ENCODE results near the gene TRIM47. TPM values are rescaled to one million over a fixed set of nuclear protein-coding genes. Genes with fewer than 3 reads are reported as not detected.

TRIM47 gene
- total and polyA plus RNA-seq, 2 experiments from 2014 or later: 7.2 to 9.9 TPM

GRCh38 chr17:75885431-75885830 is 7.0 kb upstream of the TRIM47 start:
- Histone ChIP-seq H3K36me3 (ENCODE audit: insufficient read depth) (no peaks in the 10 kb centered on the region), H3K27me3 (ENCODE audit: insufficient read depth) (no peaks in the 10 kb centered on the region), H2AFZ (no peak overlapping the region), H3K4me3 (no peak overlapping the region), H3K4me1 (ENCODE audit: insufficient read depth) (no peaks in the 10 kb centered on the region), H4K20me1 (replicated peaks; ENCODE audit: insufficient read depth) (no peaks in the 10 kb centered on the region), H3K27ac (ENCODE audit: low read depth) (no peak overlapping the region), H3K4me2 (no peak overlapping the region), H3F3A (replicated peaks; ENCODE audit: low read depth) (peaks cover 10% of the 10 kb centered on the region; the same call in 1 of the 2 replicates), H3K9me2 (ENCODE audit: insufficient read depth) (no peaks in the 10 kb centered on the region), H3K79me2 (replicated peaks; ENCODE audit: insufficient read depth) (no peaks in the 10 kb centered on the region)
- peaks cover 16% of the 10 kb centered on the region for H3K27me3 Mint-ChIP-seq (ENCODE audit: insufficient read depth, low read depth, poor library complexity)
- H3K27ac Mint-ChIP-seq: no peak overlapping the region
- H3K4me1 Mint-ChIP-seq: no peaks in the 10 kb centered on the region
- TF ChIP-seq, protein P1, sequence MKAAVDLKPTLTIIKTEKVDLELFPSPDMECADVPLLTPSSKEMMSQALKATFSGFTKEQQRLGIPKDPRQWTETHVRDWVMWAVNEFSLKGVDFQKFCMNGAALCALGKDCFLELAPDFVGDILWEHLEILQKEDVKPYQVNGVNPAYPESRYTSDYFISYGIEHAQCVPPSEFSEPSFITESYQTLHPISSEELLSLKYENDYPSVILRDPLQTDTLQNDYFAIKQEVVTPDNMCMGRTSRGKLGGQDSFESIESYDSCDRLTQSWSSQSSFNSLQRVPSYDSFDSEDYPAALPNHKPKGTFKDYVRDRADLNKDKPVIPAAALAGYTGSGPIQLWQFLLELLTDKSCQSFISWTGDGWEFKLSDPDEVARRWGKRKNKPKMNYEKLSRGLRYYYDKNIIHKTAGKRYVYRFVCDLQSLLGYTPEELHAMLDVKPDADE (IDR thresholded peaks at IDR 0.05): no peak
- DNase-seq (ENCODE audit: low spot score): no peak
- no peak for ATAC-seq
- peaks cover 11% of the 10 kb centered on the region for H3K36me3 Mint-ChIP-seq (ENCODE audit: low read depth)
- no peaks in the 10 kb centered on the region for H3K9me3 Mint-ChIP-seq
- H3K4me3 Mint-ChIP-seq: no peak overlapping the region

- Histone ChIP-seq H3K27me3 (ENCODE audit: insufficient read depth) (peaks cover 29% of the 10 kb centered on the region), H3K4me2 (no peak overlapping the region), H3F3A (replicated peaks; ENCODE audit: low read depth) (peaks cover 21% of the 10 kb centered on the region), H3K36me3 (ENCODE audit: insufficient read depth) (no peaks in the 10 kb centered on the region), H3K9me2 (ENCODE audit: insufficient read depth) (no peaks in the 10 kb centered on the region), H3K79me2 (replicated peaks; ENCODE audit: insufficient read depth) (no peaks in the 10 kb centered on the region), H3K27ac (ENCODE audit: low read depth) (no peak overlapping the region), H2AFZ (no peak overlapping the region), H3K4me3 (no peak overlapping the region), H4K20me1 (replicated peaks; ENCODE audit: insufficient read depth) (no peaks in the 10 kb centered on the region), H3K4me1 (ENCODE audit: insufficient read depth) (peaks cover 3% of the 10 kb centered on the region; the same call in 1 of the 2 replicates)
- TF ChIP-seq EZH2phosphoT487 (IDR thresholded peaks at IDR 0.05; ENCODE audit: unreplicated experiment): no peak
- Mint-ChIP-seq H3K36me3 (ENCODE audit: low read depth) (no peaks in the 10 kb centered on the region; the same call in 2 of the 3 replicates), H3K4me3 (no peak overlapping the region), H3K4me1 (peaks cover 7% of the 10 kb centered on the region), H3K27ac (no peak overlapping the region), H3K27me3 (ENCODE audit: insufficient read depth, low read depth, poor library complexity) (peaks cover 34% of the 10 kb centered on the region), H3K9me3 (no peaks in the 10 kb centered on the region)
- DNase-seq (ENCODE audit: low spot score) (no peak), ATAC-seq (no peak)
Measured at GRCh38 chr17:75881678-75882454, 3.5 kb upstream of the TRIM47 start.

DNA sequence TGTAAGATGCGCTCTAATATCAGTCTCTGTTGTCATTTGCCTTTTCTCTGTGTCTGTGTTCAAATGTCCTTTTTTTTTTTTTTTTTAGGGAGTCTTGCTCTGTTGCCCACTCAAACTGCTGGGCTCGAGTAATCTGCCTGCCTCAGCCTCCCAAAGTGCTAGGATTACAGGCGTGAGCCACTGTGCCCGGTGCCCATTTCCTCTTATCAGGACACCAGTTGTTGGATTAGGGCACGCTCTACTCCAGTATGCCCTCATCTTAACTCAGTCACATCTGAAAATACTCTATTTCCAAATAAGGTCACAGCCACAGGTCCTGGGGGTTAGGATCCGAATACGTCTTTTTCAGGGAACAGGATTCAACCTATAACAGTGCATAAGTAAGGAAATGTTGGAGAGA is 1.9 kb upstream of the TRIM47 start:
- Mint-ChIP-seq H3K4me1 (peaks cover 16% of the 10 kb centered on the region), H3K4me3 (no peak overlapping the region; the same call in 2 of the 3 replicates), H3K27me3 (ENCODE audit: insufficient read depth, low read depth, poor library complexity) (peaks cover 39% of the 10 kb centered on the region), H3K27ac (no peak overlapping the region), H3K36me3 (ENCODE audit: low read depth) (no peaks in the 10 kb centered on the region; the same call in 2 of the 3 replicates), H3K9me3 (no peaks in the 10 kb centered on the region)
- no peaks in the 10 kb centered on the region for H4K20me1 ChIP-seq (replicated peaks; ENCODE audit: insufficient read depth)
- H3K36me3 ChIP-seq (ENCODE audit: insufficient read depth): no peaks in the 10 kb centered on the region
- peaks cover 7% of the 10 kb centered on the region; the same call in 1 of the 2 replicates for H3K4me1 ChIP-seq (ENCODE audit: insufficient read depth)
- H3K27ac ChIP-seq (ENCODE audit: low read depth): no peak overlapping the region
- no peaks in the 10 kb centered on the region for H3K79me2 ChIP-seq (replicated peaks; ENCODE audit: insufficient read depth)
- H3K9me2 ChIP-seq (ENCODE audit: insufficient read depth): no peaks in the 10 kb centered on the region
- no peak overlapping the region for H3K4me3 ChIP-seq
- H3K4me2 ChIP-seq: no peak overlapping the region
- H3F3A ChIP-seq (replicated peaks; ENCODE audit: low read depth): peaks cover 29% of the 10 kb centered on the region
- H3K27me3 ChIP-seq (ENCODE audit: insufficient read depth): peaks cover 37% of the 10 kb centered on the region
- DNase-seq (ENCODE audit: low spot score) (no peak), ATAC-seq (no peak)
- TF ChIP-seq CREB1 (CRISPR knock-in tag; IDR thresholded peaks at IDR 0.05; ENCODE audit: low read depth): no peak
- no peak for TF ChIP-seq ZNF331 (CRISPR knock-in tag; IDR thresholded peaks at IDR 0.05; ENCODE audit: low read depth)
- no peak for TF ChIP-seq NANOG (IDR thresholded peaks at IDR 0.05; ENCODE audit: borderline replicate concordance)
- TF ChIP-seq, protein P1 (IDR thresholded peaks at IDR 0.05): no peak
- no peak for TF ChIP-seq ZNF114 (CRISPR knock-in tag; IDR thresholded peaks at IDR 0.05)
- TF ChIP-seq, protein P2, sequence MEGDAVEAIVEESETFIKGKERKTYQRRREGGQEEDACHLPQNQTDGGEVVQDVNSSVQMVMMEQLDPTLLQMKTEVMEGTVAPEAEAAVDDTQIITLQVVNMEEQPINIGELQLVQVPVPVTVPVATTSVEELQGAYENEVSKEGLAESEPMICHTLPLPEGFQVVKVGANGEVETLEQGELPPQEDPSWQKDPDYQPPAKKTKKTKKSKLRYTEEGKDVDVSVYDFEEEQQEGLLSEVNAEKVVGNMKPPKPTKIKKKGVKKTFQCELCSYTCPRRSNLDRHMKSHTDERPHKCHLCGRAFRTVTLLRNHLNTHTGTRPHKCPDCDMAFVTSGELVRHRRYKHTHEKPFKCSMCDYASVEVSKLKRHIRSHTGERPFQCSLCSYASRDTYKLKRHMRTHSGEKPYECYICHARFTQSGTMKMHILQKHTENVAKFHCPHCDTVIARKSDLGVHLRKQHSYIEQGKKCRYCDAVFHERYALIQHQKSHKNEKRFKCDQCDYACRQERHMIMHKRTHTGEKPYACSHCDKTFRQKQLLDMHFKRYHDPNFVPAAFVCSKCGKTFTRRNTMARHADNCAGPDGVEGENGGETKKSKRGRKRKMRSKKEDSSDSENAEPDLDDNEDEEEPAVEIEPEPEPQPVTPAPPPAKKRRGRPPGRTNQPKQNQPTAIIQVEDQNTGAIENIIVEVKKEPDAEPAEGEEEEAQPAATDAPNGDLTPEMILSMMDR (conservative IDR thresholded peaks at IDR 0.05; ENCODE audit: low read depth in 2 of 2): no peak
- H2AFZ ChIP-seq: no peak overlapping the region

Measured in GM23338 (cell line).